ENCODE measurements around the gene MXRA7.

The MXRA7 gene

GRCh38 chr17:76715496-76715830 is 4.7 kb upstream of the MXRA7 start:
- Histone ChIP-seq H3K4me1 (ENCODE audit: control insufficient read depth, insufficient read depth, low read length) (peaks cover 35% of the 10 kb centered on the region), H3K27ac (ENCODE audit: extremely low read depth, low read depth, low read length) (no peak overlapping the region; the same call in 1 of the 2 replicates), H3K9me3 (ENCODE audit: control insufficient read depth, insufficient read depth, low read depth, low read length) (no peaks in the 10 kb centered on the region), H3K4me3 (ENCODE audit: low read depth, low read length) (no peak overlapping the region), H3K36me3 (ENCODE audit: control insufficient read depth in 2 of 2, insufficient read depth in 1 of 2, low read length in 2 of 2) (peaks cover 36 to 72% of the 10 kb centered on the region in 2 experiments)
- ChIA-PET POLR2A (interaction anchor here (0.5 to 1.5 kb wide), 3 partner anchors 10 to 14 kb away, joined by 3 to 9 read pairs (median 5); no protein-coding TSS in a partner anchor), CTCF (interaction anchor here (0.5 to 9.8 kb wide), 17 partner anchors 10 to 569 kb away, joined by 3 to 175 read pairs (median 13); partner anchors contain the start of genes JMJD6, METTL23, PRCD and ST6GALNAC1)
- no peak for TF ChIP-seq PRDM4 (tag by site-specific recombination; IDR thresholded peaks at IDR 0.05)
- no peak for TF ChIP-seq ZBTB21 (tag by site-specific recombination; IDR thresholded peaks at IDR 0.05)
- no peak for TF ChIP-seq KLF1 (tag by site-specific recombination; IDR thresholded peaks at IDR 0.05)
- no peak for TF ChIP-seq ZNF701 (tag by site-specific recombination; IDR thresholded peaks at IDR 0.05)
- no peak for TF ChIP-seq ZNF777 (tag by site-specific recombination; IDR thresholded peaks at IDR 0.05; ENCODE audit: borderline replicate concordance)
- no peak for TF ChIP-seq ZNF112 (tag by site-specific recombination; IDR thresholded peaks at IDR 0.05)
- TF ChIP-seq ZNF341 (tag by site-specific recombination; IDR thresholded peaks at IDR 0.05; ENCODE audit: low read depth), result no peak
- no peak for TF ChIP-seq PATZ1 (tag by site-specific recombination; IDR thresholded peaks at IDR 0.05)
- no peak for TF ChIP-seq ZNF610 (tag by site-specific recombination; IDR thresholded peaks at IDR 0.05; ENCODE audit: borderline replicate concordance)
- no peak for TF ChIP-seq ZNF48 (tag by site-specific recombination; IDR thresholded peaks at IDR 0.05)
- TF ChIP-seq ZNF223 (tag by site-specific recombination; IDR thresholded peaks at IDR 0.05), result no peak
- TF ChIP-seq ZNF791 (tag by site-specific recombination; IDR thresholded peaks at IDR 0.05), result no peak
- no peak for TF ChIP-seq ZFP3 (tag by site-specific recombination; IDR thresholded peaks at IDR 0.05; ENCODE audit: low read depth)

GRCh38 chr17:76714822-76715495 is 4.2 kb upstream of the MXRA7 start:
- CTCF ChIA-PET, result interaction anchor here (0.5 to 9.8 kb wide), 25 partner anchors 11 to 570 kb away, joined by 3 to 175 read pairs (median 7); partner anchors contain the start of genes JMJD6, METTL23, PRCD and ST6GALNAC1
- peaks cover 32 to 67% of the 10 kb centered on the region in 2 experiments for H3K36me3 ChIP-seq (ENCODE audit: control insufficient read depth in 2 of 2, insufficient read depth in 1 of 2, low read length in 2 of 2)
- H3K27ac ChIP-seq (ENCODE audit: extremely low read depth, low read depth, low read length), result no peak overlapping the region
- peaks cover 35% of the 10 kb centered on the region for H3K4me1 ChIP-seq (ENCODE audit: control insufficient read depth, insufficient read depth, low read length)
- no peak overlapping the region for H3K4me3 ChIP-seq (ENCODE audit: low read depth, low read length)
- no peaks in the 10 kb centered on the region for H3K9me3 ChIP-seq (ENCODE audit: control insufficient read depth, insufficient read depth, low read depth, low read length)
- POLR2A ChIA-PET, result interaction anchor here (0.5 to 1.1 kb wide), 2 partner anchors 10 to 44 kb away, joined by 3 to 6 read pairs; no protein-coding TSS in a partner anchor
- TF ChIP-seq CTCF (tag by site-specific recombination; IDR thresholded peaks at IDR 0.05), result peak; percentile 66; the same call in 1 of the 2 replicates
- TF ChIP-seq ZNF843 (tag by site-specific recombination; IDR thresholded peaks at IDR 0.05), result no peak
- peak; percentile 60 for TF ChIP-seq ZNF654 (tag by site-specific recombination; IDR thresholded peaks at IDR 0.05; ENCODE audit: low read depth)
- no peak for TF ChIP-seq ZNF202 (tag by site-specific recombination; IDR thresholded peaks at IDR 0.05; ENCODE audit: borderline replicate concordance)
- TF ChIP-seq ZNF701 (tag by site-specific recombination; IDR thresholded peaks at IDR 0.05), result no peak
- TF ChIP-seq PRDM1 (tag by site-specific recombination; IDR thresholded peaks at IDR 0.05), result 0 out of 2 replicates have a peak, but pooled peaks have one; percentile 33
- TF ChIP-seq MYNN (tag by site-specific recombination; IDR thresholded peaks at IDR 0.05; ENCODE audit: borderline replicate concordance), result no peak
- peak; percentile 49 for TF ChIP-seq FEZF1 (tag by site-specific recombination; IDR thresholded peaks at IDR 0.05)
- 0 out of 2 replicates have a peak, but pooled peaks have one; percentile 42 for TF ChIP-seq ZNF121 (tag by site-specific recombination; IDR thresholded peaks at IDR 0.05)
- peak; percentile 21; the same call in 1 of the 2 replicates for TF ChIP-seq KLF10 (tag by site-specific recombination; IDR thresholded peaks at IDR 0.05)
- peak; percentile 60 for TF ChIP-seq ZNF2 (tag by site-specific recombination; IDR thresholded peaks at IDR 0.05)

Data from HEK293 (cell line).